ENCODE data around the gene APLP1. TPM values are rescaled to one million over a fixed set of nuclear protein-coding genes. Genes with fewer than 3 reads are reported as not detected.
A peak's percentile ranks its signal among the peaks of the same experiment; 100 is the strongest.

APLP1 gene
- polyA plus RNA-seq, 2 of the 4 experiments (the other 2 are of a cell fraction) = 54.7 to 60.4 TPM

DNA sequence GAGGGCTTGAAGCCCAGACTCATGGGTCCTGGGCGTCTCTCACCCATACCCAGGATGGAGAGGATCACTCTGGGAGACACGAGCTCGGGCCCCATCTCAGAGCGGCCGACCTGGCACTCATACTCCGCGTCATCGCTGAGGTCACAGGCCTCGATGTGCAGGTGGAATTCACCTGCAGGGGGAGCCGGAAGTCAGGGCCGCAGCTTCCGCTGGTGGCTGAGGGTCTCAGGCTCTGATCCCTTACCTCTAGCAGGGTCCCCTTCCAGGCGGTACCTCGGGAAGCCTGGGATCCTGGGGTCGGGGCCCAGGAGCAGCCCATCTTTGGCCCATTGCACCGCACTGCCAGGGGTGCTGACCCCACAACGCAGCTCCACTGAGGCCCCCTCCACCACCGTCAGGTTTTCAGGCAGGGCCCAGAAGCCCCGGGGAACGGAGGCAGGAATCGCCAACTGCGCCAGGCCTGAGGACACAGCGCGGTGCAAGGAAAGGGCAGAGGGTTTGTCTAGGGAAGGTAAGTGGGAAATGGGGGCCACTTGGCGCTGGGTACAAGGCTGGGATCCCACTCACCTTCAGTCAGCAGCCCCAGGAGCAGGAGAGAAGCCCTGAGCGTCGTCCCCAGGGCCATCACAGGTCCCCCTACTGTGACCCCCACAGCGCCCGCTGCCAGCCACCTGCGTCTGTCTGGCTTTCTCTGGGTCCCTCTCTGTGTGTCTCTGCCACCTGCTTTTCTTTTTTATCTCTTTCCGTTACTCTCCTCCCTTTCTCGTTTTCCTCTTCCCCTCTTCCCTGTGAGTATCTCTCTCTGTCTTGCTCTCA, 17.0 kb upstream of the APLP1 start:
- CTCF ChIA-PET = interaction anchor here (1.0 to 5.2 kb wide), 5 partner anchors 8 to 81 kb away, joined by 3 to 23 read pairs (median 4); partner anchors contain the start of gene KIRREL2
- DNase-seq (ENCODE audit: low read depth in 1 of 2, low spot score in 1 of 2) = no peak
- no peak for TF ChIP-seq MAZ (IDR thresholded peaks at IDR 0.05; ENCODE audit: borderline replicate concordance, low read depth, low read length)
- TF ChIP-seq RAD21 (conservative IDR thresholded peaks at IDR 0.05 in 1 of 2, IDR thresholded peaks at IDR 0.05 in 1 of 2) = peak in 1 of 2 experiments; percentile 31; a peak in 1 of 5 replicates
- Histone ChIP-seq H3K9me3 (no peaks in the 10 kb centered on the region), H3K27ac (no peak overlapping the region), H3K4me3 (no peak overlapping the region), H3K4me2 (no peak overlapping the region), H3K4me1 (peaks cover 14% of the 10 kb centered on the region; the same call in 2 of the 3 replicates)
- peak in 1 of 2 experiments; percentile 13; a peak in 2 of 6 replicates for ATAC-seq
- WGBS (ENCODE audit: missing lambda C conversion rate) = 54% methylated on average over 32 of the region's 32 CpGs
- POLR2A ChIA-PET = no interaction called here
- no peak for FAIRE-seq

DNA sequence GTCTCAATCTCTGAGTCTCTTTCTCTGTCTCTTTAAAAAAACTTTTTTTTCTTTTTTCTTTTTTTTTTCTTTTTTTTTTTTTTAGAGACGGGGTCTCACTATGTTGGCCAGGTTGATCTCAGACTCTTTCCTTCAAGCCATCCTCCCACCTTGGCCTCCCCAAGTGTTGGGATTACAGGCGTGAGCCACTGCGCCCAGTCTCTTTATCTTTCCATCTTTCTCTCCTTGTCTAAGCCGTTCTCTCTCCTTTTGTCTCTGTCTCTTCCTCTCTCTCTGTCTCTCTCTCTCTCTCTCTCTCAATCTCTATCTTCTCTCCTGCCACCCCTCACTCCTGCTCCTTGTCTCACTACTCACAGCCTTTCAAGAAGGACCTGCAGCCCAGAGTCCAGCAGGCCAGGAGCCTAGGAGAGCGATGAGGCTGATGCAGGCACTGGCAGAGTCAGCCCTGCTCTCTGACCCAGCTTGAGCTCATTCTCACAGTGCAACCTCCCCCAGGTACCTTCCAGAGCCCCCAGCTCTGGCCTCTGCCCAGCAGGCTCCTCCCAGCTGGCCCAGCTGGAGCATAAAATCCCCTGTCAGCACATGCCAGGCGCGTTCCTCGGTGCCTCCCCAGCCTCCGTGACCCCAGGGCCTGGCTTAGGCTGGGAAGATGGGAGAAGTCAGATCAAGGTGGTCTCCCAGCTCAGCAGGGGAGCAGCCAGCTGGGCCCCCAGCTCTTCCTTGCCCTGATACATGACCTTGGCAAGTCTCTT, 16.2 kb upstream of the APLP1 start, which contains the start of gene NPHS1:
Gene NPHS1 (minus strand): TSS at position 476 of the 752 bp plus-strand sequence. CDS start 667 bp downstream, outside the sequence.
- Histone ChIP-seq H3K4me3 (no peak within 1 kb of the TSS), H3K9me3 (no peaks in the 10 kb centered on the region), H3K4me2 (no peak within 1 kb of the TSS), H3K27ac (no peak within 1 kb of the TSS), H3K4me1 (peaks cover 11% of the 10 kb centered on the region; the same call in 2 of the 3 replicates)
- ATAC-seq (no peak), DNase-seq (ENCODE audit: low read depth in 1 of 2, low spot score in 1 of 2) (no peak), FAIRE-seq (no peak)
- ChIA-PET CTCF (interaction anchor here (0.6 to 1.9 kb wide), 2 partner anchors 28 to 250 kb away, joined by 3 to 6 read pairs; no protein-coding TSS in a partner anchor), POLR2A (no interaction called here)
- TF ChIP-seq, protein P1, sequence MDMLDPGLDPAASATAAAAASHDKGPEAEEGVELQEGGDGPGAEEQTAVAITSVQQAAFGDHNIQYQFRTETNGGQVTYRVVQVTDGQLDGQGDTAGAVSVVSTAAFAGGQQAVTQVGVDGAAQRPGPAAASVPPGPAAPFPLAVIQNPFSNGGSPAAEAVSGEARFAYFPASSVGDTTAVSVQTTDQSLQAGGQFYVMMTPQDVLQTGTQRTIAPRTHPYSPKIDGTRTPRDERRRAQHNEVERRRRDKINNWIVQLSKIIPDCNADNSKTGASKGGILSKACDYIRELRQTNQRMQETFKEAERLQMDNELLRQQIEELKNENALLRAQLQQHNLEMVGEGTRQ (IDR thresholded peaks at IDR 0.05) = no peak
- TF ChIP-seq MAFK (IDR thresholded peaks at IDR 0.05; ENCODE audit: partially characterized antibody) = peak; percentile 27
- WGBS (ENCODE audit: missing lambda C conversion rate) = 72% methylated on average over 9 of the region's 9 CpGs

DNA sequence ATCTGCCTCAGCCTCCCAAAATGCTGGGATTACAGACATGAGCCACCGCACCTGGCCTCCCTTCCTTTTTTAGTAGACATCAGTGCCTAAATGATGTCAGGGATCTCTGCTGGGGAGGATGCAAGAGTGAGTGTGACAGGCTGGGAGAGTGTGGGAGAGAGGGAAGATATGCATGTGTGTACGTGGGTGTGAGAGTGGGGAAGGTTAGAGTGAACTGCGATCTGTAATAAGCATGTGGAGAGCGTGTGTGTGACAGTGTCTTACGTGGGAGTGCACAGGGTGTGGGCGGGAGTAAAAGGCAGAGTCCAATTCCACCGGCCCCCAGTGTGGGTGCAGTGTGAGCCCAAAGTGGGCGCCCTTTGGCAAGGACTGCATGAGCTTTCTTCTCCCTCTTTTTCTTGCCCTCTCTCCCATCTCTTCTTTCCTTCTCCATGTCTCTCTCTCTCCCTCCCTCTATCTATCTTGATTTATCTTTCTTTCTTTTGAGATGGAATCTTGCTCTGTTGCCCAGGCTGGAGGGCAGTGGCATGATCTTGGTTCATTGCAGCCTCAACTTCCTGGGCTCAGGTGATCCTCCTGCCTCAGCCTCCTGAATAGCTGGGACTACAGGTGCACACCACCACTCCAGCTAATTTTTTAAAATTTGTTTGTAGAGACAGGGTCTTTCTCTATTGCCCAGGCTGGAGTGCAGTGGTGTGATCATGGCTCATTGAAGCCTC, 15.2 kb upstream of the APLP1 start:
- TF ChIP-seq, protein P2, sequence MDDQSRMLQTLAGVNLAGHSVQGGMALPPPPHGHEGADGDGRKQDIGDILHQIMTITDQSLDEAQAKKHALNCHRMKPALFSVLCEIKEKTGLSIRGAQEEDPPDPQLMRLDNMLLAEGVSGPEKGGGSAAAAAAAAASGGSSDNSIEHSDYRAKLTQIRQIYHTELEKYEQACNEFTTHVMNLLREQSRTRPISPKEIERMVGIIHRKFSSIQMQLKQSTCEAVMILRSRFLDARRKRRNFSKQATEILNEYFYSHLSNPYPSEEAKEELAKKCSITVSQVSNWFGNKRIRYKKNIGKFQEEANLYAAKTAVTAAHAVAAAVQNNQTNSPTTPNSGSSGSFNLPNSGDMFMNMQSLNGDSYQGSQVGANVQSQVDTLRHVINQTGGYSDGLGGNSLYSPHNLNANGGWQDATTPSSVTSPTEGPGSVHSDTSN (IDR thresholded peaks at IDR 0.05) = no peak
- TF ChIP-seq, protein P1 (IDR thresholded peaks at IDR 0.05) = no peak
- TF ChIP-seq RCOR1 (IDR thresholded peaks at IDR 0.05; ENCODE audit: low read depth, low read length) = no peak
- TF ChIP-seq JUNB (IDR thresholded peaks at IDR 0.05) = no peak
- TF ChIP-seq, protein P3, sequence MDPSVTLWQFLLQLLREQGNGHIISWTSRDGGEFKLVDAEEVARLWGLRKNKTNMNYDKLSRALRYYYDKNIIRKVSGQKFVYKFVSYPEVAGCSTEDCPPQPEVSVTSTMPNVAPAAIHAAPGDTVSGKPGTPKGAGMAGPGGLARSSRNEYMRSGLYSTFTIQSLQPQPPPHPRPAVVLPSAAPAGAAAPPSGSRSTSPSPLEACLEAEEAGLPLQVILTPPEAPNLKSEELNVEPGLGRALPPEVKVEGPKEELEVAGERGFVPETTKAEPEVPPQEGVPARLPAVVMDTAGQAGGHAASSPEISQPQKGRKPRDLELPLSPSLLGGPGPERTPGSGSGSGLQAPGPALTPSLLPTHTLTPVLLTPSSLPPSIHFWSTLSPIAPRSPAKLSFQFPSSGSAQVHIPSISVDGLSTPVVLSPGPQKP (IDR thresholded peaks at IDR 0.05; ENCODE audit: low read depth, low read length) = no peak
- ATAC-seq (no peak), DNase-seq (ENCODE audit: low read depth in 1 of 2, low spot score in 1 of 2) (no peak), FAIRE-seq (no peak)
- Histone ChIP-seq H3K27ac (no peak overlapping the region), H3K9me3 (no peaks in the 10 kb centered on the region), H3K4me1 (peaks cover 11% of the 10 kb centered on the region; the same call in 2 of the 3 replicates), H3K4me3 (no peak overlapping the region), H3K4me2 (no peak overlapping the region)
- ChIA-PET CTCF (interaction anchor here (0.6 to 0.9 kb wide), 3 partner anchors 11 to 342 kb away, joined by 3 read pairs; no protein-coding TSS in a partner anchor), POLR2A (no interaction called here)
- WGBS (ENCODE audit: missing lambda C conversion rate) = 55% methylated on average over 8 of the region's 8 CpGs
